ENCODE results near the gene MYO18A.
A peak's percentile ranks its signal among the peaks of the same experiment; 100 is the strongest.

Gene MYO18A

GRCh38 chr17:29073045-29073444 lies 107.2 kb downstream of the MYO18A start:
- no peak for DNase-seq

- no peak for DNase-seq
Observed at GRCh38 chr17:29071303-29071702, 108.9 kb downstream of the MYO18A start.

DNA sequence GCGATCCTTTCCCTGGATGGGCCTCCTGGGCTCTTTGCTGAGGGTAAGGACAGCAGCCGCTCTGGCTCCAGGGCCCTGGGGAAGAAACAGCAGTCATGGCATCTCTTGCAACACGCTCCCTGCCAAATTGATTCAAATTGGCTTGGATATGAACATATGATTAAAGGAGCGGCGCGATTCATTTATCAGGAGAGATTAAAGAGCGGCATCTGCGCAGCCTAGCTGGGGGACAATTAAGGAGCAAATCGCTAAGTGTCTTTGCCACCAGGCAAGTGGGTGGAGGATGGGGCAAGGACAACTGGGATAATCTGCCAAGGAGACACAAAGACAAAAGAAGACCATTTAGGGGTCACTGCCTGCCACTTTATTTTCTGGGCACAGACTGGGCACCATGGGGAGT lies 109.4 kb downstream of the MYO18A start:
- DNase-seq, result no peak

GRCh38 chr17:29070308-29070707 lies 109.9 kb downstream of the MYO18A start:
- DNase-seq, result no peak

DNA sequence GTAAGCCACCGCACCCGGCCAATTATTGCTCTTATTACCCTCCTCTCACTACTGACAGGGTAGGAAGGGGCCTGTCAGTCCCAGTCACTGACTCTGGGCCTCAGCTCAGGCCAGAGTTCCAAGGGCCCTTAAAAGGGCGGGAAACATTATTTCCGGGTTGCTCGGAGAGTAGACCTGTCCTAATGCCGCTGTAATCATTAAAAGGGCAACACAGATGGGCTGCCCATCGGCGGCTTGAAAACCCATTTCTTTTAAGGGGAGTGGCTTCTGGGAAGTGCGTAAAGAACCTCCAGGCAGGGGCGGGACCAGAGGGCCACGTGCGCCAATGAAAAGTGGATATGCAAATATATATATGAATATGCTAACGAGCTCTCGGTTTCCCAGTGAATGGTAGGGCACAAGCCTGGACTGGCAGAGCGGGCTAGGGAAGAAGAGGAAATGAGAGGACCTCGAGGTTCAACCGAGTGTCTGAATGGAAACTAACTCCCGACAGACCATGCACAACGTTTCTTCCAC lies 110.6 kb downstream of the MYO18A start:
- no peak for DNase-seq

GRCh38 chr17:29068818-29069217 lies 111.4 kb downstream of the MYO18A start:
- DNase-seq, result no peak

GRCh38 chr17:29066606-29067005 lies 113.6 kb downstream of the MYO18A start:
- no peak for DNase-seq

DNA sequence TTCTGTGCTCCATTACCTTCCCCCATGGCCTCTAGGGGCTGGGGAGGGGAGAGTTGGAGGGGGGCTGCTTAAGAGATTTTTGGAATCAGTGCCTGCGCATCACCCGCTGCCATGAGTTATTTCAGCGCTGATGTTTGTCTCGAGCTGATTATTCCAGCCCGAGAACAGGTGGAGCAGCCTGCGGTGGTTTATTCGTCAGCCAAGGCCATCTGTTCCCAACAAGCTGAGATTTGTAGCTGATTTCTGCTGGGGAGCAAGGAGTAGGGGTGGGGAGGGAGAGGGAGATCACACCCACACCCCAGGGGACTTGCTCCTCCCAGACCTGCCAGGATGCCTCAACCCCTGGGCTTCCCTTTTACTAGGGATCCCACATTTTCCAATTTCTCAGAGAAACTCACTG lies 114.2 kb downstream of the MYO18A start:
- DNase-seq, result no peak

- DNase-seq, result no peak
Observed at GRCh38 chr17:29063992-29064391, 116.2 kb downstream of the MYO18A start.

DNA sequence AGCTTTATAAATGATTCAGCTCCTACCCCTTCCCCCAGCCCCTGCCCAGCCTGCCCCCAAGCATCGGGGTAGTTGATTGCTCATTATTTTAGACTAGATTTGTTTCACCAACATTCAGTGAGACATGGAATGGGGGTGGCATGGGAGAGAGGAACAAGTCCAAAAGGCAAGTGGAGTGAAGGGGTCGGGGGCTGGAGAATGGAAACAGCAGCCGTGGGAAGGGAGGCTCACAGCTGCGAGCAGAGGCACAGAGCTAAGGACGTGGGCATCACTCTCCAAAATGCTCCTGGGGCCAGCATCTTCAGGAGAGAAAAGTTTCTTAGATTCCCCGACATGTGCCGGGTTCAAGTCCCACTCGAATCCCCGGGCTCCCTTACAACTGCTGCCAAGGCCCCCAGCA lies 118.0 kb downstream of the MYO18A start:
- DNase-seq, result no peak

DNA sequence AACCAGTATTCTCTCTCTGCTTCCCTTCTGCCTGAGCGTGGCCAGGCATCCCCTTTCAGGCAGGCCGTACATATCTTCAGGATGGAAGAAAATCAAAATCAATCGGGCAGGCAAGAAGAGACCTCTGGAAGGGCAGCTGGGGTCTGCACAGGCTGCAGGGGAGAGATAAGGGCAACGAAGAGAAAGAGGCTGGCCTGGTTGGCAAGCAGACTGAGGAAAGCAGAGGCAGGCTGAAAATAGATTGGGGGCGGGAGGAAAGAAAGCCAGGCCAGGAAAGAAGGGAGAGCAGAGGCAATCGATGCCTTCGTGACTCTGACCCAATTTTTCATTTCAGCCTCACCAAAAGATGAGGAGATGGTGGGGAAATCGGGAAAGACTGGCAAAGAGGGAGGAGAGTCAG lies 119.2 kb downstream of the MYO18A start:
- no peak for DNase-seq

DNA sequence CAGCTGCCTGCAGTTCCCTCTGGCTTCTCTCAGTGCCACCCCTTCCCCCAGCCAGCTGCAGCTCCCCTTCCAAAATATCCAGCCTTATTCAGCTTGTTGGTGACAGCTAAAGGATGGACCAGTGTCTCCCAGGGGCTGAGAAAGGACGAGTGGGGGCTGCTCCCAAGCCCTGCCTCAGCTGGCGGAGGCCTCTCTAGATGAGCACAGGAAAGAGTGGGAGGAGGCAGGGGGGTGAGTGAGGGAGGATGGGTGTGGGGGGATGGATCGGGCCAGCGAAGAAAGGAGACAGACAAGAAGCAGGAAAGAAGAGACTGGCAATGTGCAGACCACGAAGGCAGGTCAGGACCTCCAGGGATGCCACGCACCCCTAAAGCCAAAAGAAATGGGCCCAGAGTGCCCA lies 119.7 kb downstream of the MYO18A start:
- no peak for DNase-seq

DNA sequence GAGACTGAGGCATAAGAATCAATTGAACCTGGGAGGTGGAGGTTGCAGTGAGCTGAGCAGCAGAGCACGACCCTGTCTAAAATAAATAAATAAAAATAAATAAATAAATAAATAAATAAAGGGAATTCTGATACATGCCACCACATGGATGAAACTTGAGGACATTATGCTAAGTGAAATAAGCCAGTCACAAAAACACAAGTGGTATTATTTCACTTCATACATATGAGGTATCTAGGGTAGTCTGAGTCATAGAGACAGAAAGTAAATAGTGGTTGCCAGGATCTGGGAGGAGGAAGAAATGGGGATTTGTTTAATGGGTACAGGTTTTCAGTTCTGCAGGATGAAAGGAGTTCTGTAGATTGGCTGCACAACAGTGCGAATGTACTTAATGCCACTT lies 120.9 kb downstream of the MYO18A start:
- DNase-seq, result peak; percentile 26

- no peak for DNase-seq
Observed at GRCh38 chr17:29058391-29058790, 121.8 kb downstream of the MYO18A start.

DNA sequence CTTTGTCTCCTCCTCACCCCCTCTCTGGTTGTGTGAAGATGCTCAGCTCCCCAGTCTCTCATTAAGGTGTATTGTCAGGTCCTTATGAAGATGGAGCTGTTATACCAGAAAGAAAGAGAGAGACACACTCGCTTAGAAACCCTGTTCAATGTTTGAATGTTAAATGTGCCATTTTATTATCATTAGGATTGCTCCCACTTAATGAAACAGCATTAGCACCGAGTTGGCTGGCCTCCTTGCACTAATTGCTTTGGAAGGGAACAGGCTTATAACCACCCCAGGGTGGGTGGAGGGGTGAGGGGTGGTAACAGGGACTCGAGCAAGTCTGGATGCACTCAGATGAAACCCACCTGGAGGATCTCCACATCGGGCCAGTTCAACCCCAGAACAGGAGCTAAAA lies 122.8 kb downstream of the MYO18A start:
- no peak for DNase-seq

GRCh38 chr17:29054835-29055234 lies 125.4 kb downstream of the MYO18A start:
- DNase-seq, result no peak

- no peak for DNase-seq
Observed at GRCh38 chr17:29051731-29052130, 128.5 kb downstream of the MYO18A start.

- no peak for DNase-seq
Observed at GRCh38 chr17:29051194-29051593, 129.0 kb downstream of the MYO18A start.

GRCh38 chr17:29050176-29050575 lies 130.0 kb downstream of the MYO18A start:
- DNase-seq, result no peak

DNA sequence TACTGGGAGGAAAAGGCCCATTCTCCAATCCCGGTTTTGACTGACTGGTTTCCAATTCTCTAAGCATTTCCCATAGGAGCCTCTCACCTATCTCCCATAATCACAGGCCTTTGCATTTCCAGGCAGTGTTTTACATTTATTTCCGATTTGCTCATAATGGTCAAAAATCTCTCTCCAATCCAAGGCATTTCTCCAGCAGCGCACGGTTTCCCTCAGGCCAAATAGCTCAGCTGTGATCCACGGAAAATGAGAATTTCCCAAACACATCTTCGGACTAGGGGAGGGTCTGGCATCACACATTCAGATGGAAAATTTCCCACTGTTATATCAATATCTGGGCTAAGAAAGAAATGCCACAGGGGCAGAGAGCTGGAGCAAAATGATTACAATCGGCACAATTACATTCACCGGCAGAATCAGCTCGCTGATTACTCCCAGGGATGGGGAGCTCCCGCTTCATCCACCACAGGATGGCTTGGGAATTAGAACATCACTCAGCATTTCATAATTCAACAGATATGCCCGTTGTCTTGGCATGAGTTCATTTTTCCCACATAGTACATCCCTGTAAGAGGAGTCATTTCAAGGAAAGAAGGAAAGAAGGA lies 130.6 kb downstream of the MYO18A start:
- DNase-seq, result no peak

- DNase-seq, result no peak
Observed at GRCh38 chr17:29048440-29049368, 131.5 kb downstream of the MYO18A start.

- DNase-seq, result no peak
Observed at GRCh38 chr17:29046473-29046839, 133.7 kb downstream of the MYO18A start.

GRCh38 chr17:29045734-29046472 lies 134.3 kb downstream of the MYO18A start:
- no peak for DNase-seq

DNA sequence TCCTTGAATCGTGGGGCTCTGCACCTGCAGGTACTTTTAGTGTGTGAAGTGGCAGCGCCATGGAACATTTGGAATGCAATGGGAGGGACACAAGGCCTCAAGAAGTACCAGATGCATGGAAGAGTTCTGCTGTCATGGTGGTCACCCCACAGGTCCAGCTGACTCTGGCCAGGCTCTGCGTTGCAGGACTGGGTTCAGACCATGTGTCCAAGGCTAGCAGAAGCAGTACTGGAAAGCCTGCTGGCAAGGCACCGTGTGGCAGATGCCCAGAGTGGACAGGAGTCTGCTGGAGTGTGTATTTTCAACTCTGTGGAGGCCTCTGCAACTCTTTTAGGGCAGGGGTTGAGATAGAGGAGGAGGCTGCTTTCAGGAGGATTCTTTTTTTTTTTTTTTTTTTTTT lies 135.2 kb downstream of the MYO18A start:
- no peak for DNase-seq

All from NCI-H510A treated with DMSO at 0.1 percent for 48 hours (cell line).